Smooth muscle cell (in vitro differentiated cells): ENCODE measurements around the gene CCL4. TPM values are rescaled to one million over a fixed set of nuclear protein-coding genes. Genes with fewer than 3 reads are reported as not detected.

Experiments used
- DNase-seq: peaks from one replicate; lab custom pipeline; 2025; ENCODE audit not compliant: unreplicated experiment; lab: John Stamatoyannopoulos, UW
- H2AFZ ChIP-seq: fragments of 200-600 bp; sonication (generic); 2 replicates; pipeline ENCODE4 v1.6.0; 2016; ENCODE audit warnings: antibody characterized with exemption, low read depth, mild to moderate bottlenecking
- H3F3A ChIP-seq: fragments of 200-600 bp; sonication (generic); 2 replicates; pipeline ENCODE4 v1.6.0; 2017; ENCODE audit warnings: antibody characterized with exemption, low read depth
- H3K27ac ChIP-seq: fragments of 200-600 bp; sonication (generic); 2 replicates; pipeline ENCODE4 v1.5.1; 2016; ENCODE audit warnings: low read depth, mild to moderate bottlenecking
- H3K27me3 ChIP-seq: fragments of 200-600 bp; sonication (generic); 2 replicates; pipeline ENCODE4 v1.6.1; 2016; ENCODE audit warnings: low read depth, mild to moderate bottlenecking
- H3K36me3 ChIP-seq: fragments of 200-600 bp; sonication (generic); 2 replicates; pipeline ENCODE4 v1.5.1; 2016; ENCODE audit warnings: low read depth
- H3K4me1 ChIP-seq: fragments of 200-600 bp; sonication (generic); 2 replicates; pipeline ENCODE4 v1.5.1; 2016; ENCODE audit warnings: low read depth
- H3K4me2 ChIP-seq: fragments of 200-600 bp; sonication (generic); 2 replicates; pipeline ENCODE4 v1.6.0; 2016; ENCODE audit warnings: mild to moderate bottlenecking
- H3K4me3 ChIP-seq: fragments of 200-600 bp; sonication (generic); 2 replicates; pipeline ENCODE4 v1.5.1; 2016; ENCODE audit warnings: mild to moderate bottlenecking
- H3K79me2 ChIP-seq: fragments of 200-600 bp; sonication (generic); 2 replicates; pipeline ENCODE4 v1.6.0; 2016; ENCODE audit warnings: low read depth, mild to moderate bottlenecking
- H3K9ac ChIP-seq: fragments of 200-600 bp; sonication (generic); 2 replicates; pipeline ENCODE4 v1.6.0; 2016; ENCODE audit warnings: low read depth
- H3K9me3 ChIP-seq: fragments of 200-600 bp; sonication (generic); replicated peaks from 2 replicates; pipeline ENCODE4 v1.5.1; 2016; ENCODE audit warnings: low read depth
- H4K20me1 ChIP-seq: fragments of 200-600 bp; sonication (generic); 2 replicates; pipeline ENCODE4 v1.6.0; 2016; ENCODE audit warnings: low read depth
- CTCF ChIP-seq: fragments of 200-600 bp; sonication (generic); IDR thresholded peaks from 2 replicates; pipeline ENCODE4 v1.5.1; 2017; ENCODE audit warnings: borderline replicate concordance, mild to moderate bottlenecking, antibody characterized with exemption; ENCODE audit not compliant: insufficient read depth, poor library complexity, severe bottlenecking
- WGBS: methylation state at CpG from one replicate; pipeline ENCODE4 v1.1.7; 2016; ENCODE audit warnings: low lambda C conversion rate; 5-methylcytosine and 5-hydroxymethylcytosine counted together
- polyA plus RNA-seq: library from polyadenylated mRNA; unstranded; fragments of >200 nt; fragmentation: Nextera tagmentation; extraction: Ambion mirVana; gene quantifications from 2 replicates; pipeline ENCODE4 v1.2.1, GENCODE V29; 2016
- total RNA-seq: library from RNA; depleted of rRNA; stranded (reverse); fragments of >200 nt; gene quantifications from 2 replicates; pipeline ENCODE4 v1.2.3, GENCODE V29; 2014

The CCL4 gene
- total and polyA plus RNA-seq, 2 experiments from 2014 or later: 0.81 TPM; not detected in 1

- H3K4me1 ChIP-seq: no peaks in the 10 kb centered on the region
- no peaks in the 10 kb centered on the region for H3K36me3 ChIP-seq
- peaks cover 40% of the 10 kb centered on the region for H3K27me3 ChIP-seq
- no peaks in the 10 kb centered on the region for H4K20me1 ChIP-seq
- no peaks in the 10 kb centered on the region for H3K79me2 ChIP-seq
- H3K4me3 ChIP-seq: no peak overlapping the region
- TF ChIP-seq CTCF: no peak
- H3K9me3 ChIP-seq: no peaks in the 10 kb centered on the region
- no peak overlapping the region for H3K27ac ChIP-seq
- no peak for DNase-seq
- H2AFZ ChIP-seq: no peak overlapping the region
- no peaks in the 10 kb centered on the region for H3F3A ChIP-seq
- no peak overlapping the region for H3K9ac ChIP-seq
- 93% methylated on average over 8 of the region's 8 CpGs for WGBS
- H3K4me2 ChIP-seq: no peak overlapping the region
These were observed 39.2 kb downstream of the CCL4 start for GRCh38 chr17:36142806-36143205.

- Histone ChIP-seq H3K4me1 (no peaks in the 10 kb centered on the region), H3K9ac (no peak overlapping the region), H3K79me2 (no peaks in the 10 kb centered on the region), H3K9me3 (no peaks in the 10 kb centered on the region), H4K20me1 (no peaks in the 10 kb centered on the region), H3K36me3 (no peaks in the 10 kb centered on the region), H3K4me3 (no peak overlapping the region), H2AFZ (no peak overlapping the region), H3K27ac (no peak overlapping the region), H3K27me3 (peaks cover 37% of the 10 kb centered on the region), H3F3A (no peaks in the 10 kb centered on the region), H3K4me2 (no peak overlapping the region)
- DNase-seq: no peak
- 100% methylated on average over 2 of the region's 2 CpGs for whole genome bisulfite sequencing
- no peak for TF ChIP-seq CTCF
These were observed 40.4 kb downstream of the CCL4 start for GRCh38 chr17:36144014-36144413.

- H3K9ac ChIP-seq: no peak overlapping the region
- H3K36me3 ChIP-seq: no peaks in the 10 kb centered on the region
- H3K9me3 ChIP-seq: no peaks in the 10 kb centered on the region
- no peaks in the 10 kb centered on the region for H3K4me1 ChIP-seq
- H3F3A ChIP-seq: no peaks in the 10 kb centered on the region
- DNase-seq: no peak
- no peaks in the 10 kb centered on the region for H4K20me1 ChIP-seq
- whole genome bisulfite sequencing: 85% methylated on average over 5 of the region's 5 CpGs
- H3K4me3 ChIP-seq: no peak overlapping the region
- no peak overlapping the region for H3K4me2 ChIP-seq
- H2AFZ ChIP-seq: no peak overlapping the region
- H3K27me3 ChIP-seq: peaks cover 37% of the 10 kb centered on the region
- no peak overlapping the region for H3K27ac ChIP-seq
- H3K79me2 ChIP-seq: no peaks in the 10 kb centered on the region
- no peak for TF ChIP-seq CTCF
These were observed 41.5 kb downstream of the CCL4 start for GRCh38 chr17:36144981-36145729.

- Histone ChIP-seq H3K9ac (no peak overlapping the region), H3K79me2 (no peaks in the 10 kb centered on the region), H3K36me3 (no peaks in the 10 kb centered on the region), H4K20me1 (no peaks in the 10 kb centered on the region), H3K4me3 (no peak overlapping the region), H3K4me2 (no peak overlapping the region), H3K9me3 (no peaks in the 10 kb centered on the region), H3F3A (no peaks in the 10 kb centered on the region), H3K27me3 (peaks cover 28% of the 10 kb centered on the region), H2AFZ (no peak overlapping the region), H3K4me1 (no peaks in the 10 kb centered on the region), H3K27ac (no peak overlapping the region)
- no peak for DNase-seq
- 93% methylated on average over 3 of the region's 3 CpGs for WGBS
- TF ChIP-seq CTCF: no peak
These were observed 44.0 kb downstream of the CCL4 start for GRCh38 chr17:36147601-36148000.
